Liver (tissue), 9 donors: ENCODE data around the gene PTGIS. TPM values are rescaled to one million over a fixed set of nuclear protein-coding genes. Genes with fewer than 3 reads are reported as not detected.

ENCODE experiments used
- DNase-seq: peaks from one replicate; pipeline ENCODE4 v3.0.0-alpha.2; 2017; ENCODE audit warnings: low spot score
- H3K27ac ChIP-seq, 2 donors: one replicate each; pipeline ENCODE4 v1.7.0; 2013; ENCODE audit warnings: inconsistent platforms in 2 of 2, low read length in 2 of 2, control low read depth in 1 of 2, low read depth in 1 of 2, mild to moderate bottlenecking in 1 of 2
- H3K27me3 ChIP-seq, 4 donors: one replicate each; pipeline versions ENCODE4 v1.6.1 to v1.7.0; 2013; ENCODE audit warnings: low read length in 3 of 4, inconsistent platforms in 1 of 4, mild to moderate bottlenecking in 1 of 4, moderate library complexity in 1 of 4; ENCODE audit not compliant: control insufficient read depth in 4 of 4, insufficient read depth in 4 of 4
- H3K36me3 ChIP-seq, 4 donors: one replicate each; pipeline versions ENCODE4 v1.6.1 to v1.7.0; 2013; ENCODE audit warnings: low read length in 3 of 4, mild to moderate bottlenecking in 3 of 4, low read depth in 1 of 4, moderate library complexity in 1 of 4; ENCODE audit not compliant: control insufficient read depth in 4 of 4, insufficient read depth in 3 of 4
- H3K4me1 ChIP-seq, 4 donors: one replicate each; pipeline versions ENCODE4 v1.6.1 to v1.7.0; 2013; ENCODE audit warnings: low read length in 3 of 4, mild to moderate bottlenecking in 3 of 4, moderate library complexity in 1 of 4; ENCODE audit not compliant: control insufficient read depth in 4 of 4, insufficient read depth in 4 of 4
- H3K4me3 ChIP-seq, 3 donors: one replicate each; pipeline versions ENCODE4 v1.6.1 to v1.7.0; 2013; ENCODE audit warnings: low read length in 3 of 3, control low read depth in 1 of 3, low read depth in 1 of 3, mild to moderate bottlenecking in 1 of 3
- H3K9ac ChIP-seq, 2 donors: one replicate each; pipeline ENCODE4 v1.7.0; 2013; ENCODE audit warnings: low read length in 2 of 2, mild to moderate bottlenecking in 2 of 2, moderate library complexity in 2 of 2, control low read depth in 1 of 2, low read depth in 1 of 2
- H3K9me3 ChIP-seq, 4 donors: one replicate each; pipeline versions ENCODE4 v1.6.1 to v1.7.0; 2013; ENCODE audit warnings: low read length in 3 of 4; ENCODE audit not compliant: control insufficient read depth in 4 of 4
- FOXA1 ChIP-seq: IDR thresholded peaks from 2 replicates; pipeline ENCODE4 v1.6.1; 2016; ENCODE audit warnings: antibody characterized with exemption
- FOXA2 ChIP-seq: IDR thresholded peaks from 2 replicates; pipeline ENCODE4 v1.6.1; 2016; ENCODE audit warnings: antibody characterized with exemption
- GABPA ChIP-seq, 2 donors: IDR thresholded peaks in 1 of 2; conservative IDR thresholded peaks in 1 of 2; 2 replicates each; pipeline ENCODE4 v1.6.1; 2016; ENCODE audit warnings: antibody characterized with exemption in 2 of 2, mild to moderate bottlenecking in 1 of 2, moderate library complexity in 1 of 2
- HNF4A ChIP-seq, 2 donors: conservative IDR thresholded peaks; 2 replicates each; pipeline ENCODE4 v1.6.1; 2016; ENCODE audit warnings: antibody characterized with exemption in 2 of 2, mild to moderate bottlenecking in 2 of 2
- HNF4G ChIP-seq: IDR thresholded peaks from 2 replicates; pipeline ENCODE4 v1.6.1; 2016; ENCODE audit warnings: antibody characterized with exemption
- JUND ChIP-seq, 2 donors: IDR thresholded peaks; 2 replicates each; pipeline ENCODE4 v1.6.1; 2016; ENCODE audit warnings: antibody characterized with exemption in 2 of 2
- NR2F2 ChIP-seq: IDR thresholded peaks from 2 replicates; pipeline ENCODE4 v1.6.1; 2016; ENCODE audit warnings: antibody characterized with exemption
- RAD21 ChIP-seq, 2 donors: IDR thresholded peaks; 2 replicates each; pipeline ENCODE4 v1.6.1; 2016; ENCODE audit warnings: antibody characterized with exemption in 2 of 2, mild to moderate bottlenecking in 2 of 2
- RXRA ChIP-seq, 2 donors: IDR thresholded peaks; 2 replicates each; pipeline ENCODE4 v1.6.1; 2017 to 2018; ENCODE audit warnings: antibody characterized with exemption in 2 of 2, mild to moderate bottlenecking in 1 of 2
- SP1 ChIP-seq: IDR thresholded peaks from 2 replicates; pipeline ENCODE4 v1.6.1; 2018; ENCODE audit warnings: antibody characterized with exemption, mild to moderate bottlenecking
- TAF1 ChIP-seq: conservative IDR thresholded peaks from 2 replicates; pipeline ENCODE4 v1.6.1; 2016; ENCODE audit warnings: antibody characterized with exemption, mild to moderate bottlenecking
- YY1 ChIP-seq: IDR thresholded peaks from 2 replicates; pipeline ENCODE4 v1.6.1; 2016; ENCODE audit warnings: antibody characterized with exemption, mild to moderate bottlenecking
- WGBS: extraction: QIAGEN DNeasy Blood & Tissue Kit; methylation state at CpG from one replicate; pipeline ENCODE4 v1.1.7; 2013; 5-methylcytosine and 5-hydroxymethylcytosine counted together
- polyA plus RNA-seq, 2 donors: library from polyadenylated mRNA; stranded (reverse) in 1 of 2; unstranded in 1 of 2; fragments of 200-250 nt in 1 of 2; fragments of >200 nt in 1 of 2; fragmentation: Nextera tagmentation in 1 of 2; extraction: Ambion mirVana in 1 of 2; gene quantifications; one replicate each; pipeline versions ENCODE4 v1.2.1 to v1.2.3, GENCODE V29; 2013 to 2015
- total RNA-seq, 2 donors: library from RNA; depleted of rRNA; stranded (reverse); fragments of >200 nt; gene quantifications; one replicate each; pipeline ENCODE4 v1.2.3, GENCODE V29; 2014
- TF ChIP-seq, protein P1 (sequence below): IDR thresholded peaks from 2 replicates; pipeline ENCODE4 v1.6.1; 2016; ENCODE audit warnings: antibody characterized with exemption, mild to moderate bottlenecking
- TF ChIP-seq, protein P2 (sequence below): IDR thresholded peaks from 2 replicates; pipeline ENCODE4 v1.6.1; 2016; ENCODE audit warnings: antibody characterized with exemption
- TF ChIP-seq, protein P3 (sequence below): IDR thresholded peaks from 2 replicates; pipeline ENCODE4 v1.6.1; 2016; ENCODE audit warnings: antibody characterized with exemption
- TF ChIP-seq, protein P4 (sequence below): fragments of 150-350 bp; IDR thresholded peaks from 2 replicates; pipeline ENCODE4 v1.5.1; 2017; ENCODE audit warnings: improper control_type of control experiment, low read depth, low read length; ENCODE audit not compliant: missing input control
- donor health status: healthy.
- donor health status: healthy.
- donor health status: healthy.
- donor health status: healthy.
- donor health status: healthy.

The PTGIS gene
- total and polyA plus RNA-seq, 4 donors: 2.2 to 6.3 (median 3.8) TPM

DNA sequence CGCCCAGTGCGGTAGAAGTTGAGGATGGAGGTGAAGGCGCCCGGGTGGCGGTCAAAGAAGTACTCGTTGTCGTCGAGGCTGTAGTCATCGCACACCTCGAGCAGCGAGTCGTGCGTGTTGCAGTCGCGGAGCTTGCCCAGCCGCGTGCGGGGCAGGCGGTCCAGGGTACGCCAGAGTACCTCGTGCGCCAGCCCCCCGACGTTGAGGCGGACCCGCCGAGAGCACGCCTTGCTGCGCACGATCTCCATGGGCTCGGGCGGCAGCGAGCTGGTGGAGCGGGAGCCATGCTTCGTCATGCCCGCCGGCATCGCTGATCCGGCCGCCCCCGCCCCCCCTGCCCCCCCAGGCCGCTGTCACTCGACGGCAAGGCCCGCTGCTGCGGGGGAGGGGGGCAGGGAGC lies 85.8 kb downstream of the PTGIS start:
- Histone ChIP-seq H3K27me3 (no peaks in the 10 kb centered on the region), H3K27ac (no peak overlapping the region), H3K36me3 (no peaks in the 10 kb centered on the region), H3K9me3 (no peaks in the 10 kb centered on the region), H3K4me3 (peak overlapping the region in 1 of 3 donors; percentile 72), H3K4me1 (peaks cover 25 to 68% (median 38%) of the 10 kb centered on the region in 4 donors), H3K9ac (no peak overlapping the region)
- WGBS: 63% methylated on average over 46 of the region's 46 CpGs
- DNase-seq: no peak
- no peak for TF ChIP-seq RAD21 (IDR thresholded peaks at IDR 0.05)
- no peak for TF ChIP-seq TAF1
- TF ChIP-seq FOXA1: no peak
- TF ChIP-seq, protein P1, sequence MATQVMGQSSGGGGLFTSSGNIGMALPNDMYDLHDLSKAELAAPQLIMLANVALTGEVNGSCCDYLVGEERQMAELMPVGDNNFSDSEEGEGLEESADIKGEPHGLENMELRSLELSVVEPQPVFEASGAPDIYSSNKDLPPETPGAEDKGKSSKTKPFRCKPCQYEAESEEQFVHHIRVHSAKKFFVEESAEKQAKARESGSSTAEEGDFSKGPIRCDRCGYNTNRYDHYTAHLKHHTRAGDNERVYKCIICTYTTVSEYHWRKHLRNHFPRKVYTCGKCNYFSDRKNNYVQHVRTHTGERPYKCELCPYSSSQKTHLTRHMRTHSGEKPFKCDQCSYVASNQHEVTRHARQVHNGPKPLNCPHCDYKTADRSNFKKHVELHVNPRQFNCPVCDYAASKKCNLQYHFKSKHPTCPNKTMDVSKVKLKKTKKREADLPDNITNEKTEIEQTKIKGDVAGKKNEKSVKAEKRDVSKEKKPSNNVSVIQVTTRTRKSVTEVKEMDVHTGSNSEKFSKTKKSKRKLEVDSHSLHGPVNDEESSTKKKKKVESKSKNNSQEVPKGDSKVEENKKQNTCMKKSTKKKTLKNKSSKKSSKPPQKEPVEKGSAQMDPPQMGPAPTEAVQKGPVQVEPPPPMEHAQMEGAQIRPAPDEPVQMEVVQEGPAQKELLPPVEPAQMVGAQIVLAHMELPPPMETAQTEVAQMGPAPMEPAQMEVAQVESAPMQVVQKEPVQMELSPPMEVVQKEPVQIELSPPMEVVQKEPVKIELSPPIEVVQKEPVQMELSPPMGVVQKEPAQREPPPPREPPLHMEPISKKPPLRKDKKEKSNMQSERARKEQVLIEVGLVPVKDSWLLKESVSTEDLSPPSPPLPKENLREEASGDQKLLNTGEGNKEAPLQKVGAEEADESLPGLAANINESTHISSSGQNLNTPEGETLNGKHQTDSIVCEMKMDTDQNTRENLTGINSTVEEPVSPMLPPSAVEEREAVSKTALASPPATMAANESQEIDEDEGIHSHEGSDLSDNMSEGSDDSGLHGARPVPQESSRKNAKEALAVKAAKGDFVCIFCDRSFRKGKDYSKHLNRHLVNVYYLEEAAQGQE: no peak
- TF ChIP-seq JUND (IDR thresholded peaks at IDR 0.05): no peak
- no peak for TF ChIP-seq FOXA2
- TF ChIP-seq, protein P2, sequence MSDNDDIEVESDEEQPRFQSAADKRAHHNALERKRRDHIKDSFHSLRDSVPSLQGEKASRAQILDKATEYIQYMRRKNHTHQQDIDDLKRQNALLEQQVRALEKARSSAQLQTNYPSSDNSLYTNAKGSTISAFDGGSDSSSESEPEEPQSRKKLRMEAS: no peak
- no peak for TF ChIP-seq RXRA (IDR thresholded peaks at IDR 0.05)
- no peak for TF ChIP-seq HNF4G
- TF ChIP-seq, protein P3, sequence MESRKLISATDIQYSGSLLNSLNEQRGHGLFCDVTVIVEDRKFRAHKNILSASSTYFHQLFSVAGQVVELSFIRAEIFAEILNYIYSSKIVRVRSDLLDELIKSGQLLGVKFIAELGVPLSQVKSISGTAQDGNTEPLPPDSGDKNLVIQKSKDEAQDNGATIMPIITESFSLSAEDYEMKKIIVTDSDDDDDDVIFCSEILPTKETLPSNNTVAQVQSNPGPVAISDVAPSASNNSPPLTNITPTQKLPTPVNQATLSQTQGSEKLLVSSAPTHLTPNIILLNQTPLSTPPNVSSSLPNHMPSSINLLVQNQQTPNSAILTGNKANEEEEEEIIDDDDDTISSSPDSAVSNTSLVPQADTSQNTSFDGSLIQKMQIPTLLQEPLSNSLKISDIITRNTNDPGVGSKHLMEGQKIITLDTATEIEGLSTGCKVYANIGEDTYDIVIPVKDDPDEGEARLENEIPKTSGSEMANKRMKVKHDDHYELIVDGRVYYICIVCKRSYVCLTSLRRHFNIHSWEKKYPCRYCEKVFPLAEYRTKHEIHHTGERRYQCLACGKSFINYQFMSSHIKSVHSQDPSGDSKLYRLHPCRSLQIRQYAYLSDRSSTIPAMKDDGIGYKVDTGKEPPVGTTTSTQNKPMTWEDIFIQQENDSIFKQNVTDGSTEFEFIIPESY: no peak
- TF ChIP-seq NR2F2: no peak
- TF ChIP-seq GABPA (IDR thresholded peaks at IDR 0.05 in 1 of 2, conservative IDR thresholded peaks at IDR 0.05 in 1 of 2): no peak
- no peak for TF ChIP-seq SP1
- no peak for TF ChIP-seq YY1
- TF ChIP-seq, protein P4, sequence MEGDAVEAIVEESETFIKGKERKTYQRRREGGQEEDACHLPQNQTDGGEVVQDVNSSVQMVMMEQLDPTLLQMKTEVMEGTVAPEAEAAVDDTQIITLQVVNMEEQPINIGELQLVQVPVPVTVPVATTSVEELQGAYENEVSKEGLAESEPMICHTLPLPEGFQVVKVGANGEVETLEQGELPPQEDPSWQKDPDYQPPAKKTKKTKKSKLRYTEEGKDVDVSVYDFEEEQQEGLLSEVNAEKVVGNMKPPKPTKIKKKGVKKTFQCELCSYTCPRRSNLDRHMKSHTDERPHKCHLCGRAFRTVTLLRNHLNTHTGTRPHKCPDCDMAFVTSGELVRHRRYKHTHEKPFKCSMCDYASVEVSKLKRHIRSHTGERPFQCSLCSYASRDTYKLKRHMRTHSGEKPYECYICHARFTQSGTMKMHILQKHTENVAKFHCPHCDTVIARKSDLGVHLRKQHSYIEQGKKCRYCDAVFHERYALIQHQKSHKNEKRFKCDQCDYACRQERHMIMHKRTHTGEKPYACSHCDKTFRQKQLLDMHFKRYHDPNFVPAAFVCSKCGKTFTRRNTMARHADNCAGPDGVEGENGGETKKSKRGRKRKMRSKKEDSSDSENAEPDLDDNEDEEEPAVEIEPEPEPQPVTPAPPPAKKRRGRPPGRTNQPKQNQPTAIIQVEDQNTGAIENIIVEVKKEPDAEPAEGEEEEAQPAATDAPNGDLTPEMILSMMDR: no peak

DNA sequence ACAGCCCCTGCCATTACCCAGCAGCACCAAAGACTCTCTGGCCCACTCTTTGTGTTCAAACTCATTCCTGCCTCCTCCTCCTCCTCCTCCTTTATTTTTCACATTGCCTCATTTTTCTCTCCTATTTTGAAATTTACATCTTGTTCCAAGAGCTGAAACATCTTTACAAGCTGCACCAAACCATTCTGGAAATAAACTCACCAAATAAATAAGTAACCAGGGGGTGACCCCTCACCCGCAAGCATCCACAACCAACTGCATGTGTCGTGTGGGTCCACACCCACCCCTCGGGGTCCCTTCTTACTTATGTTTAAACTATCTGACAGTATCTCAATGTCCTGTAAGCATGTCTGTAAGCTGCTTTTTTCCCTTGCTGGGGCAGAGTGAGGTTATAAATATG lies 86.8 kb downstream of the PTGIS start:
- TF ChIP-seq HNF4A (conservative IDR thresholded peaks at IDR 0.05) (peak in 1 of 2 donors; percentile 39), RXRA (IDR thresholded peaks at IDR 0.05) (peak in 1 of 2 donors; percentile 68), JUND (IDR thresholded peaks at IDR 0.05) (no peak), HNF4G (no peak)
- TF ChIP-seq, protein P2: no peak
- TF ChIP-seq, protein P1: peak; percentile 56
- no peak overlapping the region for H3K4me3 ChIP-seq
- no peak overlapping the region for H3K27ac ChIP-seq
- WGBS: 48% methylated on average over 3 of the region's 3 CpGs
- no peak for DNase-seq
- H3K4me1 ChIP-seq: peaks cover 27 to 73% (median 43%) of the 10 kb centered on the region in 4 donors
- no peaks in the 10 kb centered on the region for H3K9me3 ChIP-seq
- H3K9ac ChIP-seq: no peak overlapping the region
- no peaks in the 10 kb centered on the region for H3K27me3 ChIP-seq
- no peaks in the 10 kb centered on the region for H3K36me3 ChIP-seq
